ENCODE measurements around the gene UMAD1. TPM values are rescaled to one million over a fixed set of nuclear protein-coding genes. Genes with fewer than 3 reads are reported as not detected.

Gene UMAD1
- total and polyA plus RNA-seq, 2 donors (not counting 3 experiments of a cell fraction or from before 2014, with no cell fraction given), result 5.6 to 6.6 TPM

DNA sequence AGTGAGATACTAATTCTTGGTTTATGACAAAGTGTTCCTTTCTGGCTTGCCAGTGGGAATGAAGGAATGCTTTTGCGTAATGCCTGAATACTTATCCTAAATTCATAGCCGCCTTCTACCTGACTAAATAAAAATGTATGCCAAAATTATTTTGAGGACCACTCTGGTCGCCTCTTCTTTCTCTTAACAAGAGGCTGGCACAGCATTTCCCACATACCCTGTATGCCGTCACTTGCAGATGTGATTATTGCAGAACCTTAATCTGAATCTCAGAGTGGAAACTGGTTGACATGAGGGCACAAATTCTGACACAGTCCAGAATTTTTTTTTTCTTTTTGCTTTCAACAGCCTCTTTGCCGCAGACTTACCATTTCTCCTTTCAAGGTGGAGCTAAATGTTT, 203.4 kb downstream of the UMAD1 start:
- dilution Hi-C loops (cut with MboI; ENCODE audit: extremely low pct_ligation_motif_present, low sequenced_read_pairs) (no loop called here), intact Hi-C loops (cut with micrococcal nuclease) (no loop called here)
- Histone ChIP-seq H3K36me3 (ENCODE audit: control insufficient read depth in 2 of 2, extremely low read depth in 1 of 2, insufficient read depth in 2 of 2, low read length in 2 of 2) (no peaks in the 10 kb centered on the region), H3K27ac (ENCODE audit: insufficient read depth, low read depth, low read length) (no peak overlapping the region), H3K4me2 (ENCODE audit: insufficient read depth, low read length) (no peak overlapping the region), H3K79me2 (ENCODE audit: control insufficient read depth, insufficient read depth, low read length) (no peaks in the 10 kb centered on the region), H3K4me1 (ENCODE audit: control insufficient read depth, extremely low read depth, insufficient read depth, low read length) (no peaks in the 10 kb centered on the region), H3K9me3 (replicated peaks; ENCODE audit: control insufficient read depth, insufficient read depth, low read length) (no peaks in the 10 kb centered on the region), H3K4me3 (replicated peaks in 1 of 3; ENCODE audit: insufficient read depth in 1 of 3, low read depth in 1 of 3, low read length in 3 of 3) (no peak overlapping the region), H3K9ac (replicated peaks; ENCODE audit: extremely low read depth, insufficient read depth, low read length) (no peak overlapping the region), H4K20me1 (replicated peaks; ENCODE audit: control insufficient read depth, extremely low read depth, insufficient read depth, low read length) (no peaks in the 10 kb centered on the region), H2AFZ (ENCODE audit: low read depth, low read length) (no peak overlapping the region), H3K9me1 (replicated peaks; ENCODE audit: control insufficient read depth, extremely low read depth, insufficient read depth, low read length) (no peaks in the 10 kb centered on the region), H3K27me3 (ENCODE audit: control insufficient read depth in 2 of 2, insufficient read depth in 2 of 2, low read length in 2 of 2) (no peaks in the 10 kb centered on the region)
- POLR2A ChIA-PET, result no interaction called here
- no peak for FAIRE-seq
- CTCF ChIA-PET, result interaction anchor here (1.4 kb wide), 1 partner anchor 17 kb away, joined by 6 read pairs; no protein-coding TSS in a partner anchor
- BruUV-seq (replicated peaks), result no TSS peak
- no peak for DNase-seq (ENCODE audit: low read depth, low spot score)
- TF ChIP-seq FOS (IDR thresholded peaks at IDR 0.05; ENCODE audit: borderline replicate concordance, insufficient read depth, low read length) (no peak), POLR2A (IDR thresholded peaks at IDR 0.05; ENCODE audit: low read depth, low read length) (no peak), GATA2 (IDR thresholded peaks at IDR 0.05; ENCODE audit: insufficient read depth, insufficient read length, low read depth, low read length) (no peak), MYC (IDR thresholded peaks at IDR 0.05; ENCODE audit: low read depth, low read length) (no peak), POLR2AphosphoS5 (IDR thresholded peaks at IDR 0.05; ENCODE audit: insufficient read depth, low read depth, low read length) (no peak), EZH2 (IDR thresholded peaks at IDR 0.05; ENCODE audit: borderline replicate concordance, low read depth, low read length, severe bottlenecking) (no peak), JUN (IDR thresholded peaks at IDR 0.05; ENCODE audit: borderline replicate concordance, insufficient read depth, insufficient read length, low read depth) (no peak)
- TF ChIP-seq, protein P1, sequence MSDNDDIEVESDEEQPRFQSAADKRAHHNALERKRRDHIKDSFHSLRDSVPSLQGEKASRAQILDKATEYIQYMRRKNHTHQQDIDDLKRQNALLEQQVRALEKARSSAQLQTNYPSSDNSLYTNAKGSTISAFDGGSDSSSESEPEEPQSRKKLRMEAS (IDR thresholded peaks at IDR 0.05; ENCODE audit: insufficient read depth, insufficient read length), result no peak
- TF ChIP-seq, protein P2, sequence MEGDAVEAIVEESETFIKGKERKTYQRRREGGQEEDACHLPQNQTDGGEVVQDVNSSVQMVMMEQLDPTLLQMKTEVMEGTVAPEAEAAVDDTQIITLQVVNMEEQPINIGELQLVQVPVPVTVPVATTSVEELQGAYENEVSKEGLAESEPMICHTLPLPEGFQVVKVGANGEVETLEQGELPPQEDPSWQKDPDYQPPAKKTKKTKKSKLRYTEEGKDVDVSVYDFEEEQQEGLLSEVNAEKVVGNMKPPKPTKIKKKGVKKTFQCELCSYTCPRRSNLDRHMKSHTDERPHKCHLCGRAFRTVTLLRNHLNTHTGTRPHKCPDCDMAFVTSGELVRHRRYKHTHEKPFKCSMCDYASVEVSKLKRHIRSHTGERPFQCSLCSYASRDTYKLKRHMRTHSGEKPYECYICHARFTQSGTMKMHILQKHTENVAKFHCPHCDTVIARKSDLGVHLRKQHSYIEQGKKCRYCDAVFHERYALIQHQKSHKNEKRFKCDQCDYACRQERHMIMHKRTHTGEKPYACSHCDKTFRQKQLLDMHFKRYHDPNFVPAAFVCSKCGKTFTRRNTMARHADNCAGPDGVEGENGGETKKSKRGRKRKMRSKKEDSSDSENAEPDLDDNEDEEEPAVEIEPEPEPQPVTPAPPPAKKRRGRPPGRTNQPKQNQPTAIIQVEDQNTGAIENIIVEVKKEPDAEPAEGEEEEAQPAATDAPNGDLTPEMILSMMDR (IDR thresholded peaks at IDR 0.05; ENCODE audit: extremely low read depth in 1 of 2, insufficient read depth in 1 of 2, low read depth in 1 of 2, low read length in 2 of 2), result no peak
